Sigmoid colon (tissue), 4 donors: ENCODE data around the gene TWNK.

Experiments
- CTCF ChIP-seq, 4 experiments: fragments of 450-650 bp in 3 of 4; fragments of 200-600 bp in 1 of 4; IDR thresholded peaks; one replicate each; pipeline ENCODE4 v1.5.1; 2016 to 2019; ENCODE audit warnings: antibody characterized with exemption in 4 of 4, mild to moderate bottlenecking in 3 of 4, moderate library complexity in 2 of 4
- EP300 ChIP-seq, 4 donors: sonication (generic); formaldehyde crosslinking; IDR thresholded peaks; one replicate each; pipeline ENCODE4 v1.6.1; 2017; ENCODE audit warnings: antibody characterized with exemption in 4 of 4
- POLR2A ChIP-seq, 2 donors: fragments of 450-650 bp; IDR thresholded peaks; one replicate each; pipeline ENCODE4 v1.6.1; 2016; ENCODE audit warnings: antibody characterized with exemption in 2 of 2, mild to moderate bottlenecking in 2 of 2, moderate library complexity in 2 of 2

DNA sequence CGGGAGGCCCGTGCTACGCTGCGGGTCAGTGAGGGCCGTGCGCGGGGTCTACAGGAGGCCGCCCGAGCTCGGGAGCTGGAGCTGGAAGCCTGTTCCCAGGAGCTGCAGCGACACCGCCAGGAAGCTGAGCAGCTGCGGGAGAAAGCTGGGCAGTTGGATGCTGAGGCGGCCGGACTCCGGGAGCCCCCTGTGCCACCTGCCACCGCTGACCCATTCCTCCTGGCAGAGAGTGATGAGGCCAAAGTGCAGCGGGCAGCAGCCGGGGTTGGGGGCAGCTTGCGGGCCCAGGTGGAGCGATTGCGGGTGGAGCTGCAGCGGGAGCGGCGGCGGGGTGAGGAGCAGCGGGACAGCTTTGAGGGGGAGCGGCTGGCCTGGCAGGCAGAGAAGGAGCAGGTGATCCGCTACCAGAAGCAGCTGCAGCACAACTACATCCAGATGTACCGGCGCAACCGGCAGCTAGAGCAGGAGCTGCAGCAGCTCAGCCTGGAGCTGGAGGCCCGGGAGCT lies 19.3 kb downstream of the TWNK start:
- TF ChIP-seq POLR2A (IDR thresholded peaks at IDR 0.05): no peak
- no peak for TF ChIP-seq CTCF (IDR thresholded peaks at IDR 0.05)
- TF ChIP-seq EP300 (IDR thresholded peaks at IDR 0.05): no peak
